HepG2 (cell line): ENCODE results near the gene AMBRA1. TPM values are rescaled to one million over a fixed set of nuclear protein-coding genes. Genes with fewer than 3 reads are reported as not detected.

Source experiments
- ATAC-seq: fragments of 200-7000 bp; cut with Tn5 transposase; 3 replicates; pipeline ENCODE4 v1.9.1; 2020; ENCODE audit warnings: mild to moderate bottlenecking, moderate library complexity
- BruUV-seq: library from RNA; stranded (reverse); fragments of 400-500 nt; replicated peaks from 2 replicates; lab custom pipeline; 2021; lab: Mats Ljungman, UMichigan
- CTCF ChIA-PET: fragments of 300-600 bp; formaldehyde crosslinking; extraction: SDS; loops from one replicate; lab custom pipeline; 2021; ENCODE audit warnings: low total read pairs, inconsistent platforms, low intra/inter-chr PET ratio; lab: Yijun Ruan, JAX
- POLR2A ChIA-PET: fragments of 350-600 bp; sonication (Branson Sonifier 250); formaldehyde crosslinking; loops from one replicate; lab custom pipeline; 2020; ENCODE audit warnings: antibody characterized with exemption, inconsistent platforms; lab: Yijun Ruan, JAX
- DNase-seq: peaks from one replicate; pipeline ENCODE4 v3.0.0-alpha.2; 2015; ENCODE audit warnings: low spot score
- FAIRE-seq: peaks from 3 replicates; lab custom pipeline; 2011; peaks lifted over from hg19 to GRCh38; lab: Jason Lieb, UNC
- H2AFZ ChIP-seq: one replicate; pipeline ENCODE4 v1.6.1; 2011; ENCODE audit warnings: low read length, inconsistent platforms
- H3K27ac ChIP-seq: fragments of 300-600 bp; 3 replicates; pipeline ENCODE4 v1.8.0; 2011; ENCODE audit warnings: mixed run types, mild to moderate bottlenecking, mixed read lengths, low read length, inconsistent platforms; ENCODE audit not compliant: insufficient read depth; ENCODE audit errors: extremely low read length
- H3K27me3 ChIP-seq, 2 experiments: fragments of 200-600 bp in 1 of 2; 2 replicates in 1 of 2; 3 replicates in 1 of 2; pipeline versions ENCODE4 v1.6.0 to v1.8.0; 2011; ENCODE audit warnings: low read length in 2 of 2, mild to moderate bottlenecking in 2 of 2, moderate library complexity in 2 of 2, inconsistent platforms in 1 of 2; ENCODE audit not compliant: insufficient read depth in 2 of 2, control insufficient read depth in 1 of 2
- H3K36me3 ChIP-seq, 2 experiments: fragments of 200-600 bp in 1 of 2; replicated peaks in 1 of 2; 2 replicates in 1 of 2; 3 replicates in 1 of 2; pipeline versions ENCODE4 v1.5.1 to v1.8.0; 2011; ENCODE audit warnings: low read length in 2 of 2, inconsistent platforms in 1 of 2; ENCODE audit not compliant: insufficient read depth in 2 of 2, control insufficient read depth in 1 of 2
- H3K4me1 ChIP-seq: 2 replicates; pipeline ENCODE4 v1.5.1; 2012; ENCODE audit warnings: low read length, inconsistent platforms; ENCODE audit not compliant: insufficient read depth
- H3K4me2 ChIP-seq: 2 replicates; pipeline ENCODE4 v1.6.0; 2011; ENCODE audit warnings: low read depth, low read length, inconsistent platforms
- H3K4me3 ChIP-seq, 3 experiments: fragments of 200-600 bp in 1 of 3; sonication (generic), shearing (Covaris generic) in 1 of 3; replicated peaks in 1 of 3; 2 replicates each; pipeline ENCODE4 v1.5.1; 2011 to 2016; ENCODE audit warnings: low read length in 3 of 3, inconsistent platforms in 2 of 3, low read depth in 2 of 3, mild to moderate bottlenecking in 2 of 3, control low read depth in 1 of 3, mixed read lengths in 1 of 3; ENCODE audit not compliant: insufficient read depth in 1 of 3
- H3K79me2 ChIP-seq: one replicate; pipeline ENCODE4 v1.6.1; 2011; ENCODE audit warnings: low read length, inconsistent platforms; ENCODE audit not compliant: insufficient read depth
- H3K9ac ChIP-seq: 2 replicates; pipeline ENCODE4 v1.6.0; 2011; ENCODE audit warnings: mild to moderate bottlenecking, low read depth, low read length, inconsistent platforms; ENCODE audit not compliant: insufficient read depth
- H3K9me3 ChIP-seq: 2 replicates; pipeline ENCODE4 v1.5.1; 2012; ENCODE audit warnings: mild to moderate bottlenecking, low read length
- H4K20me1 ChIP-seq: 2 replicates; pipeline ENCODE4 v1.6.0; 2011; ENCODE audit warnings: inconsistent platforms, mild to moderate bottlenecking, low read length, moderate library complexity; ENCODE audit not compliant: insufficient read depth
- AKNA ChIP-seq: sonication (generic); formaldehyde crosslinking; IDR thresholded peaks from 2 replicates; pipeline ENCODE4 v1.4.0; 2020; ENCODE audit warnings: missing genetic modification reagents, borderline replicate concordance
- ATF2 ChIP-seq: sonication (generic); formaldehyde crosslinking; IDR thresholded peaks from 2 replicates; pipeline ENCODE4 v1.4.0; 2020; ENCODE audit warnings: missing genetic modification reagents
- FOSL1 ChIP-seq: sonication (generic); formaldehyde crosslinking; IDR thresholded peaks from 2 replicates; pipeline ENCODE4 v1.9.0; 2021; ENCODE audit warnings: missing genetic modification reagents, borderline replicate concordance
- GFI1 ChIP-seq: sonication (generic); formaldehyde crosslinking; IDR thresholded peaks from 2 replicates; pipeline ENCODE4 v1.5.0; 2020; ENCODE audit warnings: missing genetic modification reagents, mild to moderate bottlenecking, borderline replicate concordance
- KDM4B ChIP-seq: sonication (generic); formaldehyde crosslinking; IDR thresholded peaks from 2 replicates; pipeline ENCODE4 v1.4.0; 2020; ENCODE audit warnings: missing genetic modification reagents
- KLF12 ChIP-seq: sonication (generic); formaldehyde crosslinking; IDR thresholded peaks from 2 replicates; pipeline ENCODE4 v1.4.0; 2020; ENCODE audit warnings: missing genetic modification reagents, borderline replicate concordance
- NCOA5 ChIP-seq: sonication (generic); formaldehyde crosslinking; IDR thresholded peaks from 2 replicates; pipeline ENCODE4 v1.4.0; 2020; ENCODE audit warnings: missing genetic modification reagents
- NFKB2 ChIP-seq: sonication (generic); formaldehyde crosslinking; IDR thresholded peaks from 2 replicates; pipeline ENCODE4 v1.4.0; 2020; ENCODE audit warnings: missing genetic modification reagents, borderline replicate concordance
- ZNF205 ChIP-seq: IDR thresholded peaks from 2 replicates; pipeline ENCODE4 v1.6.1; 2018; ENCODE audit warnings: missing biosample characterization, missing genetic modification reagents
- ZNF3 ChIP-seq: IDR thresholded peaks from 2 replicates; pipeline ENCODE4 v1.7.0; 2017; ENCODE audit warnings: inconsistent platforms
- WGBS: methylation state at CpG from one replicate; pipeline ENCODE4 v1.1.6; 2017; ENCODE audit warnings: low lambda C conversion rate; 5-methylcytosine and 5-hydroxymethylcytosine counted together
- in situ Hi-C: cut with HindIII; loops from 2 replicates; pipeline ENCODE4 v1.10.0; 2017; ENCODE audit warnings: low pct_unique_long_range_greater_than_20kb; ENCODE audit not compliant: extremely low pct_ligation_motif_present
- intact Hi-C: fragments of 100-400 bp; cut with micrococcal nuclease; formaldehyde crosslinking; loops from one replicate; pipeline ENCODE4 v1.10.0; 2022; ENCODE audit not compliant: unreplicated experiment
- polyA plus RNA-seq, 8 experiments: library from polyadenylated mRNA; depleted of rRNA in 3 of 8; stranded (reverse) in 7 of 8; unstranded in 1 of 8; fragments of >200 nt; fragmentation: Illumina TruSeq in 4 of 8; extraction: Trizol in 4 of 8; gene quantifications; 2 replicates each; pipeline versions ENCODE4 v1.2.1 to v1.2.3, GENCODE V29; 2011 to 2016; ENCODE audit warnings: low read depth in 4 of 8, missing spikeins in 1 of 8, mixed read lengths in 1 of 8; ENCODE audit not compliant: insufficient read depth in 1 of 8
- total RNA-seq, 5 experiments: library from RNA; depleted of rRNA; stranded (reverse); fragments of >200 nt; fragmentation: Illumina TruSeq; extraction: Trizol; gene quantifications; 2 replicates each; pipeline ENCODE4 v1.2.3, GENCODE V29; 2016; ENCODE audit warnings: low read depth in 1 of 5

AMBRA1 gene
- total and polyA plus RNA-seq, 2 of the 13 experiments (the other 11 are each of a cell fraction or from before 2014, with no cell fraction given): 15.7 to 26.0 TPM

GRCh38 chr11:46625406-46625805 lies 31.6 kb upstream of the AMBRA1 start:
- intact Hi-C loops: no loop called here
- Histone ChIP-seq H4K20me1 (no peaks in the 10 kb centered on the region), H3K4me2 (no peak overlapping the region), H3K4me1 (peaks cover 32% of the 10 kb centered on the region), H3K79me2 (peaks cover 34% of the 10 kb centered on the region), H2AFZ (no peak overlapping the region), H3K4me3 (no peak overlapping the region), H3K9me3 (no peaks in the 10 kb centered on the region), H3K27me3 (no peaks in the 10 kb centered on the region), H3K36me3 (peaks cover 11 to 38% of the 10 kb centered on the region in 2 experiments), H3K27ac (no peak overlapping the region), H3K9ac (no peak overlapping the region)
- DNase-seq: no peak
- no peak for ATAC-seq
- no peak for TF ChIP-seq NFKB2 (CRISPR knock-in tag)
- no peak for TF ChIP-seq GFI1 (CRISPR knock-in tag)
- TF ChIP-seq AKNA (CRISPR knock-in tag): no peak
- TF ChIP-seq NCOA5 (CRISPR knock-in tag): no peak
- TF ChIP-seq KDM4B (CRISPR knock-in tag): no peak
- TF ChIP-seq KLF12: no peak
- no peak for TF ChIP-seq ZNF205 (CRISPR knock-in tag)
- TF ChIP-seq ZNF3 (CRISPR knock-in tag): no peak
- TF ChIP-seq FOSL1 (CRISPR knock-in tag): no peak
- TF ChIP-seq ATF2: no peak
- in situ Hi-C loops: no loop called here
- ChIA-PET CTCF (no interaction called here), POLR2A (interaction anchor here (1.2 kb wide), 1 partner anchor 14 kb away, joined by 5 read pairs; no protein-coding TSS in a partner anchor)
- no TSS peak for BruUV-seq
- no peak for FAIRE-seq
- WGBS: 94% methylated on average over 3 of the region's 3 CpGs
